Neural cell (in vitro differentiated cells): ENCODE measurements around the gene DCST1. TPM values are rescaled to one million over a fixed set of nuclear protein-coding genes. Genes with fewer than 3 reads are reported as not detected.

Experiments
- H2AFZ ChIP-seq: fragments of 200-600, 300-800 bp; sonication (generic), shearing (Covaris generic); 2 replicates; pipeline ENCODE4 v1.6.0; 2014; ENCODE audit warnings: low read depth, mild to moderate bottlenecking, antibody characterized with exemption, low read length, moderate library complexity
- H3F3A ChIP-seq: fragments of 200-600 bp; shearing (Covaris generic); 2 replicates; pipeline ENCODE4 v1.6.1; 2016; ENCODE audit warnings: mild to moderate bottlenecking, moderate library complexity, mixed read lengths, antibody characterized with exemption, low read length; ENCODE audit not compliant: insufficient read depth, poor library complexity, severe bottlenecking
- H3K27ac ChIP-seq: fragments of 200-600, 300-800 bp; sonication (generic), shearing (Covaris generic); 2 replicates; pipeline ENCODE4 v1.5.1; 2014; ENCODE audit warnings: mild to moderate bottlenecking, low read length, moderate library complexity
- H3K27me3 ChIP-seq: fragments of 300-800, 200-600 bp; sonication (generic), shearing (Covaris generic); 2 replicates; pipeline ENCODE4 v1.6.0; 2014; ENCODE audit warnings: mild to moderate bottlenecking, low read depth, low read length, moderate library complexity; ENCODE audit not compliant: insufficient read depth
- H3K36me3 ChIP-seq: fragments of 300-800, 200-600 bp; sonication (generic), shearing (Covaris generic); 2 replicates; pipeline ENCODE4 v1.5.1; 2014; ENCODE audit warnings: mild to moderate bottlenecking, antibody characterized with exemption, low read length, moderate library complexity; ENCODE audit not compliant: insufficient read depth
- H3K4me2 ChIP-seq: fragments of 300-800, 200-600 bp; sonication (generic), shearing (Covaris generic); 2 replicates; pipeline ENCODE4 v1.6.0; 2014; ENCODE audit warnings: mild to moderate bottlenecking, low read length
- H3K4me3 ChIP-seq: fragments of 300-800, 200-600 bp; sonication (generic), shearing (Covaris generic); 2 replicates; pipeline ENCODE4 v1.5.1; 2014; ENCODE audit warnings: mild to moderate bottlenecking, low read length, moderate library complexity
- H3K79me2 ChIP-seq: fragments of 200-600 bp; shearing (Covaris generic); replicated peaks from 2 replicates; pipeline ENCODE4 v1.6.0; 2014; ENCODE audit warnings: mild to moderate bottlenecking, low read length, moderate library complexity; ENCODE audit not compliant: insufficient read depth
- H3K9ac ChIP-seq: fragments of 300-800, 200-600 bp; sonication (generic), shearing (Covaris generic); 2 replicates; pipeline ENCODE4 v1.6.1; 2016; ENCODE audit warnings: mild to moderate bottlenecking, low read length, mixed read lengths
- H3K9me2 ChIP-seq: fragments of 200-600 bp; shearing (Covaris generic); 2 replicates; pipeline ENCODE4 v1.6.1; 2016; ENCODE audit warnings: mild to moderate bottlenecking, low read length, mixed read lengths; ENCODE audit not compliant: insufficient read depth
- H3K9me3 ChIP-seq: fragments of 200-600, 300-800 bp; sonication (generic), shearing (Covaris generic); 2 replicates; pipeline ENCODE4 v1.6.1; 2016; ENCODE audit warnings: mild to moderate bottlenecking, mixed run types, low read length, moderate library complexity, mixed read lengths
- H4K20me1 ChIP-seq: fragments of 200-600 bp; shearing (Covaris generic); 2 replicates; pipeline ENCODE4 v1.6.1; 2016; ENCODE audit warnings: mild to moderate bottlenecking, mixed run types; ENCODE audit not compliant: insufficient read depth
- EP300 ChIP-seq: fragments of 450-650 bp; conservative IDR thresholded peaks from 2 replicates; pipeline ENCODE4 v1.6.1; 2014; ENCODE audit warnings: antibody characterized with exemption, mild to moderate bottlenecking, moderate library complexity; ENCODE audit not compliant: poor library complexity, severe bottlenecking
- EZH2 ChIP-seq: fragments of 200-600, 300-800 bp; shearing (Covaris generic), sonication (generic); IDR thresholded peaks from 2 replicates; pipeline ENCODE4 v1.6.1; 2014; ENCODE audit warnings: antibody characterized with exemption, low read length, borderline replicate concordance, mild to moderate bottlenecking; ENCODE audit not compliant: insufficient read depth, poor library complexity, severe bottlenecking
- MXI1 ChIP-seq: fragments of 450-650 bp; conservative IDR thresholded peaks from 2 replicates; pipeline ENCODE4 v1.6.1; 2014; ENCODE audit warnings: antibody characterized with exemption, mild to moderate bottlenecking; ENCODE audit not compliant: poor library complexity, severe bottlenecking
- POLR2AphosphoS5 ChIP-seq: IDR thresholded peaks from 2 replicates; pipeline ENCODE4 v1.6.1; 2012
- RAD21 ChIP-seq: fragments of 450-650 bp; conservative IDR thresholded peaks from 2 replicates; pipeline ENCODE4 v1.6.1; 2014; ENCODE audit warnings: antibody characterized with exemption, mild to moderate bottlenecking, moderate library complexity
- REST ChIP-seq: IDR thresholded peaks from 2 replicates; pipeline ENCODE4 v1.6.1; 2012; ENCODE audit warnings: borderline replicate concordance
- SMC3 ChIP-seq: fragments of 450-650 bp; conservative IDR thresholded peaks from 2 replicates; pipeline ENCODE4 v1.6.1; 2014; ENCODE audit warnings: antibody characterized with exemption, mild to moderate bottlenecking, moderate library complexity; ENCODE audit not compliant: poor library complexity
- TAF1 ChIP-seq: IDR thresholded peaks from 2 replicates; pipeline ENCODE4 v1.6.1; 2012; ENCODE audit warnings: low read depth
- polyA plus RNA-seq: library from polyadenylated mRNA; depleted of rRNA; stranded (reverse); fragments of >200 nt; gene quantifications from 2 replicates; pipeline ENCODE4 v1.2.3, GENCODE V29; 2014
- TF ChIP-seq, protein P1 (sequence below): fragments of 450-650 bp; IDR thresholded peaks from 2 replicates; pipeline ENCODE4 v1.5.1; 2014; ENCODE audit warnings: antibody characterized with exemption, mild to moderate bottlenecking, moderate library complexity; ENCODE audit not compliant: poor library complexity, severe bottlenecking

DCST1 gene
- polyA plus RNA-seq, 1 donor from 2014 or later: not detected

GRCh38 chr1:154998201-154998780, 35.3 kb upstream of the DCST1 start:
- TF ChIP-seq SMC3 (no peak), REST (no peak), EP300 (no peak), MXI1 (no peak), RAD21 (no peak), POLR2AphosphoS5 (no peak), EZH2 (no peak), TAF1 (no peak)
- TF ChIP-seq, protein P1, sequence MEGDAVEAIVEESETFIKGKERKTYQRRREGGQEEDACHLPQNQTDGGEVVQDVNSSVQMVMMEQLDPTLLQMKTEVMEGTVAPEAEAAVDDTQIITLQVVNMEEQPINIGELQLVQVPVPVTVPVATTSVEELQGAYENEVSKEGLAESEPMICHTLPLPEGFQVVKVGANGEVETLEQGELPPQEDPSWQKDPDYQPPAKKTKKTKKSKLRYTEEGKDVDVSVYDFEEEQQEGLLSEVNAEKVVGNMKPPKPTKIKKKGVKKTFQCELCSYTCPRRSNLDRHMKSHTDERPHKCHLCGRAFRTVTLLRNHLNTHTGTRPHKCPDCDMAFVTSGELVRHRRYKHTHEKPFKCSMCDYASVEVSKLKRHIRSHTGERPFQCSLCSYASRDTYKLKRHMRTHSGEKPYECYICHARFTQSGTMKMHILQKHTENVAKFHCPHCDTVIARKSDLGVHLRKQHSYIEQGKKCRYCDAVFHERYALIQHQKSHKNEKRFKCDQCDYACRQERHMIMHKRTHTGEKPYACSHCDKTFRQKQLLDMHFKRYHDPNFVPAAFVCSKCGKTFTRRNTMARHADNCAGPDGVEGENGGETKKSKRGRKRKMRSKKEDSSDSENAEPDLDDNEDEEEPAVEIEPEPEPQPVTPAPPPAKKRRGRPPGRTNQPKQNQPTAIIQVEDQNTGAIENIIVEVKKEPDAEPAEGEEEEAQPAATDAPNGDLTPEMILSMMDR: no peak
- Histone ChIP-seq H3K36me3 (no peaks in the 10 kb centered on the region), H4K20me1 (no peaks in the 10 kb centered on the region), H3K27ac (no peak overlapping the region), H3K9me3 (no peaks in the 10 kb centered on the region), H3F3A (peaks cover 3% of the 10 kb centered on the region), H3K4me2 (no peak overlapping the region), H3K27me3 (peaks cover 7% of the 10 kb centered on the region), H2AFZ (no peak overlapping the region), H3K9me2 (no peaks in the 10 kb centered on the region), H3K9ac (no peak overlapping the region), H3K79me2 (no peaks in the 10 kb centered on the region), H3K4me3 (no peak overlapping the region)

- no peaks in the 10 kb centered on the region for H3K9me2 ChIP-seq
- H3K27ac ChIP-seq: no peak overlapping the region
- H3K4me2 ChIP-seq: no peak overlapping the region
- H3K9me3 ChIP-seq: no peaks in the 10 kb centered on the region
- peaks cover 3% of the 10 kb centered on the region for H3F3A ChIP-seq
- H3K36me3 ChIP-seq: no peaks in the 10 kb centered on the region
- H2AFZ ChIP-seq: no peak overlapping the region
- no peak overlapping the region for H3K9ac ChIP-seq
- peaks cover 9% of the 10 kb centered on the region for H3K27me3 ChIP-seq
- H3K4me3 ChIP-seq: peak overlapping the region; percentile 79
- no peaks in the 10 kb centered on the region for H4K20me1 ChIP-seq
- H3K79me2 ChIP-seq: no peaks in the 10 kb centered on the region
- no peak for TF ChIP-seq POLR2AphosphoS5
- no peak for TF ChIP-seq EZH2
- TF ChIP-seq, protein P1: peak; percentile 87
- TF ChIP-seq TAF1: no peak
- TF ChIP-seq SMC3: peak; percentile 80
- no peak for TF ChIP-seq MXI1
- TF ChIP-seq RAD21: peak; percentile 62
- TF ChIP-seq EP300: no peak
These were observed 34.6 kb upstream of the DCST1 start for GRCh38 chr1:154998818-154999570.
